SK-N-SH (cell line): ENCODE measurements around the gene CALB2. TPM values are rescaled to one million over a fixed set of nuclear protein-coding genes. Genes with fewer than 3 reads are reported as not detected.

Source experiments
- CTCF ChIA-PET: fragments of 300-600, 350-600 bp; formaldehyde crosslinking; extraction: SDS; loops from one replicate; lab custom pipeline; 2021; lab: Yijun Ruan, JAX
- POLR2A ChIA-PET: fragments of 350-600 bp; sonication (Branson Sonifier 250); formaldehyde crosslinking; extraction: SDS; loops from one replicate; lab custom pipeline; 2020; ENCODE audit warnings: antibody characterized with exemption, inconsistent platforms; lab: Yijun Ruan, JAX
- DNase-seq: peaks from one replicate; pipeline ENCODE4 v3.0.0; 2012
- H2AFZ ChIP-seq: fragments of 200-600 bp; sonication (generic); 2 replicates; pipeline ENCODE4 v1.8.1; 2016; ENCODE audit warnings: antibody characterized with exemption, mild to moderate bottlenecking, low read depth
- H3F3A ChIP-seq: fragments of 200-600 bp; sonication (generic); replicated peaks from 2 replicates; pipeline ENCODE3; 2016; ENCODE audit warnings: antibody characterized with exemption, mild to moderate bottlenecking; ENCODE audit not compliant: insufficient read depth
- H3K27ac ChIP-seq, 2 experiments: fragments of 200-500 bp in 1 of 2; fragments of 200-600 bp in 1 of 2; sonication (Bioruptor generic) in 1 of 2; sonication (generic), shearing (Covaris generic) in 1 of 2; 2 replicates each; pipeline versions ENCODE4 v1.5.1 to v1.6.1; 2014 to 2016; ENCODE audit warnings: low read depth in 2 of 2, inconsistent platforms in 1 of 2, low read length in 1 of 2, mild to moderate bottlenecking in 1 of 2, mixed read lengths in 1 of 2
- H3K27me3 ChIP-seq: fragments of 200-600 bp; sonication (generic), shearing (Covaris generic); 2 replicates; pipeline ENCODE4 v1.6.1; 2016; ENCODE audit warnings: mixed run types; ENCODE audit not compliant: insufficient read depth
- H3K36me3 ChIP-seq, 2 experiments: fragments of 200-500 bp in 1 of 2; fragments of 200-600 bp in 1 of 2; sonication (Bioruptor generic) in 1 of 2; sonication (generic) in 1 of 2; replicated peaks in 1 of 2; 2 replicates each; pipeline versions ENCODE3 to v1.5.1; 2014 to 2016; ENCODE audit warnings: low read length in 1 of 2, mild to moderate bottlenecking in 1 of 2; ENCODE audit not compliant: insufficient read depth in 2 of 2, control insufficient read depth in 1 of 2
- H3K4me1 ChIP-seq, 2 experiments: fragments of 200-500 bp in 1 of 2; fragments of 200-600 bp in 1 of 2; sonication (Bioruptor generic) in 1 of 2; sonication (generic), shearing (Covaris generic) in 1 of 2; 2 replicates each; pipeline versions ENCODE4 v1.5.1 to v1.6.1; 2014 to 2016; ENCODE audit warnings: low read depth in 1 of 2, low read length in 1 of 2, mixed run types in 1 of 2; ENCODE audit not compliant: insufficient read depth in 2 of 2, control insufficient read depth in 1 of 2
- H3K4me2 ChIP-seq: fragments of 200-600 bp; sonication (generic), shearing (Covaris generic); 2 replicates; pipeline ENCODE4 v1.6.1; 2017; ENCODE audit warnings: mixed run types
- H3K4me3 ChIP-seq, 2 experiments: fragments of 200-500 bp in 1 of 2; fragments of 200-600 bp in 1 of 2; sonication (Bioruptor generic) in 1 of 2; sonication (generic), shearing (Covaris generic) in 1 of 2; 2 replicates each; pipeline versions ENCODE4 v1.5.1 to v1.8.1; 2014 to 2016; ENCODE audit warnings: low read depth in 2 of 2, inconsistent platforms in 1 of 2, low read length in 1 of 2, mild to moderate bottlenecking in 1 of 2, mixed read lengths in 1 of 2, moderate library complexity in 1 of 2
- H3K79me2 ChIP-seq: fragments of 200-600 bp; sonication (generic); 2 replicates; pipeline ENCODE4 v1.8.1; 2017; ENCODE audit warnings: mild to moderate bottlenecking; ENCODE audit not compliant: insufficient read depth
- H3K9ac ChIP-seq: fragments of 200-600 bp; sonication (generic); 2 replicates; pipeline ENCODE4 v1.6.1; 2017; ENCODE audit warnings: mixed run types
- H3K9me2 ChIP-seq: fragments of 200-600 bp; sonication (generic); 2 replicates; pipeline ENCODE4 v1.6.1; 2017; ENCODE audit warnings: mixed run types
- H3K9me3 ChIP-seq: fragments of 200-600 bp; sonication (generic); 2 replicates; pipeline ENCODE4 v1.6.1; 2017; ENCODE audit warnings: mixed run types, mild to moderate bottlenecking, moderate library complexity
- H4K20me1 ChIP-seq: fragments of 200-600 bp; sonication (generic); 2 replicates; pipeline ENCODE4 v1.6.1; 2017; ENCODE audit warnings: mild to moderate bottlenecking, mixed run types; ENCODE audit not compliant: insufficient read depth
- ELF1 ChIP-seq: IDR thresholded peaks from 2 replicates; pipeline ENCODE4 v1.4.0; 2012
- FOXJ3 ChIP-seq: sonication (generic); formaldehyde crosslinking; IDR thresholded peaks from 2 replicates; pipeline ENCODE4 v1.5.1; 2020; ENCODE audit warnings: mild to moderate bottlenecking, missing genetic modification reagents
- FOXM1 ChIP-seq: IDR thresholded peaks from 2 replicates; pipeline ENCODE4 v1.4.0; 2012; ENCODE audit warnings: low read depth, mild to moderate bottlenecking
- GABPA ChIP-seq: IDR thresholded peaks from 2 replicates; pipeline ENCODE4 v1.4.0; 2012; ENCODE audit warnings: low read depth, mild to moderate bottlenecking
- JUND ChIP-seq: IDR thresholded peaks from 2 replicates; pipeline ENCODE4 v1.4.0; 2012
- MEF2A ChIP-seq: IDR thresholded peaks from 2 replicates; pipeline ENCODE4 v1.4.0; 2012; ENCODE audit warnings: low read depth, borderline replicate concordance
- MXI1 ChIP-seq: IDR thresholded peaks from 2 replicates; pipeline ENCODE4 v1.6.1; 2012; ENCODE audit warnings: mild to moderate bottlenecking, low read depth, low read length, improper control_type of control experiment
- NFIC ChIP-seq: IDR thresholded peaks from 2 replicates; pipeline ENCODE4 v1.4.0; 2012; ENCODE audit warnings: borderline replicate concordance
- NRF1 ChIP-seq: IDR thresholded peaks from 2 replicates; pipeline ENCODE4 v1.6.1; 2012; ENCODE audit warnings: low read depth, mild to moderate bottlenecking, low read length
- RXRA ChIP-seq: IDR thresholded peaks from 2 replicates; pipeline ENCODE4 v1.4.0; 2012; ENCODE audit warnings: low read depth, mild to moderate bottlenecking, borderline replicate concordance
- SMC3 ChIP-seq: IDR thresholded peaks from 2 replicates; pipeline ENCODE4 v1.6.1; 2012; ENCODE audit warnings: low read depth, low read length, improper control_type of control experiment
- TEAD4 ChIP-seq: IDR thresholded peaks from 2 replicates; pipeline ENCODE4 v1.4.0; 2012; ENCODE audit warnings: mild to moderate bottlenecking, borderline replicate concordance; ENCODE audit not compliant: insufficient read depth
- USF1 ChIP-seq: IDR thresholded peaks from 2 replicates; pipeline ENCODE4 v1.4.0; 2012; ENCODE audit warnings: low read depth, borderline replicate concordance
- ZBTB33 ChIP-seq: IDR thresholded peaks from 2 replicates; pipeline ENCODE4 v1.4.0; 2012; ENCODE audit warnings: low read depth, borderline replicate concordance
- WGBS: methylation state at CpG from one replicate; pipeline ENCODE4 v1.1.6; 2017; ENCODE audit warnings: low lambda C conversion rate; 5-methylcytosine and 5-hydroxymethylcytosine counted together
- polyA plus RNA-seq, 3 experiments: library from polyadenylated mRNA; depleted of rRNA; stranded (reverse); fragments of >200 nt; gene quantifications; 2 replicates each; pipeline ENCODE4 v1.2.3, GENCODE V29; 2012

Gene CALB2
- polyA plus RNA-seq, 1 of the 3 experiments (the other 2 are of a cell fraction), result 0.12 TPM

GRCh38 chr16:71402007-71402406 lies 43.5 kb downstream of the CALB2 start:
- TF ChIP-seq NFIC, result no peak
- TF ChIP-seq ZBTB33, result no peak
- no peak for TF ChIP-seq MXI1
- no peak for TF ChIP-seq SMC3
- TF ChIP-seq RXRA, result no peak
- no peak for TF ChIP-seq FOXJ3 (CRISPR knock-in tag)
- TF ChIP-seq ELF1, result no peak
- TF ChIP-seq GABPA, result no peak
- Histone ChIP-seq H3F3A (no peaks in the 10 kb centered on the region), H3K9me3 (no peaks in the 10 kb centered on the region), H3K9me2 (no peaks in the 10 kb centered on the region), H3K4me3 (no peak overlapping the region), H3K27me3 (peaks cover 18% of the 10 kb centered on the region), H3K9ac (no peak overlapping the region), H2AFZ (no peak overlapping the region), H3K79me2 (no peaks in the 10 kb centered on the region), H3K4me1 (no peaks in the 10 kb centered on the region), H3K27ac (no peak overlapping the region), H3K36me3 (no peaks in the 10 kb centered on the region), H4K20me1 (no peaks in the 10 kb centered on the region), H3K4me2 (no peak overlapping the region)
- ChIA-PET POLR2A (no interaction called here), CTCF (interaction anchor here (1.9 kb wide), 1 partner anchor 10 kb away, joined by 12 read pairs; no protein-coding TSS in a partner anchor)
- no peak for DNase-seq
- 29% methylated on average over 5 of the region's 6 CpGs for WGBS

GRCh38 chr16:71402674-71403073 lies 44.2 kb downstream of the CALB2 start:
- 30% methylated on average over 11 of the region's 11 CpGs for WGBS
- DNase-seq, result no peak
- ChIA-PET CTCF (interaction anchor here (2.1 kb wide), 1 partner anchor 10 kb away, joined by 18 read pairs; no protein-coding TSS in a partner anchor), POLR2A (no interaction called here)
- no peaks in the 10 kb centered on the region for H3F3A ChIP-seq
- H3K27me3 ChIP-seq, result peaks cover 18% of the 10 kb centered on the region
- H3K79me2 ChIP-seq, result no peaks in the 10 kb centered on the region
- no peaks in the 10 kb centered on the region for H3K9me2 ChIP-seq
- TF ChIP-seq FOXM1, result no peak
- no peak for TF ChIP-seq SMC3
- no peak for TF ChIP-seq JUND
- TF ChIP-seq NRF1, result no peak
- no peak for TF ChIP-seq MEF2A
- TF ChIP-seq USF1, result no peak
- no peak for TF ChIP-seq TEAD4
- no peak for TF ChIP-seq FOXJ3 (CRISPR knock-in tag)
- no peak overlapping the region for H2AFZ ChIP-seq
- no peaks in the 10 kb centered on the region for H4K20me1 ChIP-seq
- no peak overlapping the region for H3K27ac ChIP-seq
- no peaks in the 10 kb centered on the region for H3K36me3 ChIP-seq
- H3K9me3 ChIP-seq, result no peaks in the 10 kb centered on the region
- no peak overlapping the region for H3K4me2 ChIP-seq
- no peak overlapping the region for H3K4me3 ChIP-seq
- H3K9ac ChIP-seq, result no peak overlapping the region
- H3K4me1 ChIP-seq, result no peaks in the 10 kb centered on the region
